Epithelial cell of proximal tubule (primary cell): ENCODE results near the gene COL4A5. TPM values are rescaled to one million over a fixed set of nuclear protein-coding genes. Genes with fewer than 3 reads are reported as not detected.

Experiments
- DNase-seq: peaks from one replicate; pipeline ENCODE4 v3.0.0-alpha.2; 2011; ENCODE audit warnings: low read depth
- H3K4me3 ChIP-seq: 2 replicates; pipeline ENCODE4 v1.5.1; 2011; ENCODE audit warnings: low read depth, mild to moderate bottlenecking, low read length
- CTCF ChIP-seq: conservative IDR thresholded peaks from 2 replicates; pipeline ENCODE4 v1.5.1; 2012; ENCODE audit warnings: low read depth, mild to moderate bottlenecking, low read length
- total RNA-seq: library from RNA; depleted of rRNA; stranded (reverse); fragments of >200 nt; gene quantifications from 2 replicates; pipeline ENCODE4 v1.2.3, GENCODE V29; 2015

The COL4A5 gene
- total RNA-seq, 1 donor from 2014 or later, result 33.2 TPM

DNA sequence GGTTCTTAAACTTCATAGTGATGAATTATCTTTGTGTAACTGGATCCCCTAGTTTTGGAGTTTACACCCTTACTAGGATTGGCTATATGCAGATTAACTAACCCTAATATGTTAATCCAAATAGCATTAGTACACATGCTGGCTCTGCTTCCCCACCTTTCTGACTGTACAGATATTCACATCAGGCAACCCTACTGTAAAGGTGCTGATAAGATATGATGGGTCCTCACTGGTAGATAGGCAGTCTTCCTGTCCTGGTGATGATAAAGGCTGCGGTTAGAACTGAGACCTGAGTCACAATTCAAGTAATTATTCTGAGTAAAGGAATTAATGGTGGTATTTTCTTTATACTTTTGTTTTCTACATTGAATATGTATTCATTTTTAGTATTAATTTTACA is 118.6 kb downstream of the COL4A5 start:
- no peak overlapping the region for H3K4me3 ChIP-seq
- DNase-seq, result no peak
- no peak for TF ChIP-seq CTCF

- TF ChIP-seq CTCF, result no peak
- H3K4me3 ChIP-seq, result no peak overlapping the region
- DNase-seq, result no peak
Observed at GRCh38 chrX:108573136-108573535, 133.5 kb downstream of the COL4A5 start.

DNA sequence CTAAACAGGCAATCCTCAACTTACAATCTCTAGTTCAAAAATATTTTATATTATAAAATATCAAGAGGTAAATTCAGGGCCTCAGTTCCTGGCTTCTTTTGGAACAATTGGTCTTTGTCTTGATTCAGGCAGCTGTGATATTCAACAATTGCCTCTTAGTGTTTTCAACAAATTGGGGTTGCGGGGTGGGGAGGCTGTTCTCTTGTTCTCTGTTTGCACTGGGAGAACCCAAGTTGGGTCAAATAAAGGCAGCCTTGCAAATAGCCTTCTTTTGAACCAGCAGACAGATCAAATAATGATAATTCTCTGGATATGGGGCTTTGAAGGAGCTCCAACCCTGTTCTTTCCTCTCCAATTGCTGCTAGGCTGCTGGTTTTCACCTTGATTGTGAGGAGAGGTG is 142.5 kb downstream of the COL4A5 start:
- no peak overlapping the region for H3K4me3 ChIP-seq
- TF ChIP-seq CTCF, result no peak
- no peak for DNase-seq

DNA sequence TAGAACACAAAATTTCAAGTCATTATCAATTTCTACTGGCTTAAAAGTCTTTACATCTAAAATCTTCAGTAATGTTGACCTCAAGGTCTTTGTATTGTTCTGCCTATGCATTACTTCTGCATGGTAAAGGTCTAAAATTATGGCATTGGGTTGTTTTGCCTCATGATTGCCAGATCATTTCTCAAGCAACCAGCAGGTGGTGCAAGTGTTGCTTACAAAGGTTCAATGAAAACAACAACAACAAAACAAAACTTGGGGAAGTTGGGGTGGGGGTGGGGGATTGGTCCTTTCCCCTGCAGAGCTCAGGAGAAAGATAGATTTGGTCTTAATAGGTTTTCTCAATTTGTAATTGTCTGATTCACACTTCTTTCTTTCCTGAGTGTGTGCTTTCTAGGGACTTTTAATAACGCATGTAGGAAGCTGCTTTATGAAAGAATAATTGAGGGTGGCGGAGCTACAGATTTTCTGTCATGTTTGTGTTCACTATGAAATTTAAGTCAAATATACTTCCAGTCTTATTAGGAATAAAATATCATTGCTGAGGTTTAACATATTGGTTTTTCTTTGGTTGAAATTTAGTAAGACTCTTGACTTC is 145.1 kb downstream of the COL4A5 start:
- no peak for DNase-seq
- TF ChIP-seq CTCF, result peak; percentile 49
- H3K4me3 ChIP-seq, result no peak overlapping the region

DNA sequence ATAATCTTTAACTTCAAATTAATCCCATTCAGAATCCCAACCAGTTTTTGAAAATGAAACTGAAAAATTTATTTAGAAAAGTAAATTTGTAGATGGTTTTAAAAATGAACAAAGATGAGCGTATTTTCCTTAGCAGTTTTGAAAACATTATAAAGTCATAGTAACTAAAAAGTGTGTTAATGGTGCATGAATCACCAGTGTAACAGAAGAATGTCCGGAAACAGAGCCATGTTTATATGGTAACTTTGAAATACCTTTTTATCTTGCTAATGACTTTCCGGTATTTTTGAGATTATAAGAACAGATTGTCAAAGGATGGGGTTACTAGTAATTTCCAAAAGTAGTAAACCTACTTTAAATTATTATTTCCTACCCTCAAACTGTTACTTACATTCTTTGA is 150.9 kb downstream of the COL4A5 start:
- no peak overlapping the region for H3K4me3 ChIP-seq
- DNase-seq, result no peak
- no peak for TF ChIP-seq CTCF

- TF ChIP-seq CTCF, result no peak
- DNase-seq, result no peak
- H3K4me3 ChIP-seq, result no peak overlapping the region
Observed at GRCh38 chrX:108601276-108601675, 161.6 kb downstream of the COL4A5 start.

- TF ChIP-seq CTCF, result no peak
- DNase-seq, result no peak
- no peak overlapping the region for H3K4me3 ChIP-seq
Observed at GRCh38 chrX:108610141-108610540, 170.5 kb downstream of the COL4A5 start.
